Fibroblast of skin of back (primary cell): ENCODE measurements around the gene PSEN1.

ENCODE experiments used
- DNase-seq: peaks from one replicate; pipeline ENCODE4 v3.0.0-alpha.2; 2013

The PSEN1 gene

GRCh38 chr14:73240816-73241480 is 104.6 kb downstream of the PSEN1 start:
- no peak for DNase-seq

- no peak for DNase-seq
Observed at GRCh38 chr14:73241481-73242165, 105.3 kb downstream of the PSEN1 start.

- no peak for DNase-seq
Observed at GRCh38 chr14:73242357-73242901, 106.1 kb downstream of the PSEN1 start.

- no peak for DNase-seq
Observed at GRCh38 chr14:73243341-73243740, 107.0 kb downstream of the PSEN1 start.

GRCh38 chr14:73243748-73244147 is 107.4 kb downstream of the PSEN1 start:
- DNase-seq: no peak

- no peak for DNase-seq
Observed at GRCh38 chr14:73244541-73245290, 108.4 kb downstream of the PSEN1 start.

GRCh38 chr14:73245480-73246325 is 109.4 kb downstream of the PSEN1 start:
- DNase-seq: peak; percentile 40

GRCh38 chr14:73246387-73247150 is 110.3 kb downstream of the PSEN1 start:
- no peak for DNase-seq

GRCh38 chr14:73248108-73248868 is 112.0 kb downstream of the PSEN1 start:
- DNase-seq: no peak

- no peak for DNase-seq
Observed at GRCh38 chr14:73249108-73249507, 112.8 kb downstream of the PSEN1 start.

- no peak for DNase-seq
Observed at GRCh38 chr14:73249564-73250316, 113.4 kb downstream of the PSEN1 start.

GRCh38 chr14:73250317-73250713 is 114.0 kb downstream of the PSEN1 start:
- DNase-seq: no peak

- DNase-seq: no peak
Observed at GRCh38 chr14:73250781-73251500, 114.6 kb downstream of the PSEN1 start.

GRCh38 chr14:73251516-73252215 is 115.4 kb downstream of the PSEN1 start:
- DNase-seq: no peak

- DNase-seq: no peak
Observed at GRCh38 chr14:73252491-73253322, 116.4 kb downstream of the PSEN1 start.

- DNase-seq: no peak
Observed at GRCh38 chr14:73253323-73253610, 117.0 kb downstream of the PSEN1 start.

GRCh38 chr14:73253721-73254120 is 117.4 kb downstream of the PSEN1 start:
- no peak for DNase-seq
